Lower leg skin (tissue), 3 donors: Measurements from ENCODE around the gene HBA1.
"Not testable (repeated sequence)": the region's sequence is repeated elsewhere in the genome, so short reads cannot be mapped to it uniquely, and the experiment has no call there.

Experiments used
- POLR2A ChIP-seq, 2 donors: fragments of 450-650 bp; IDR thresholded peaks; one replicate each; pipeline ENCODE4 v1.6.1; 2016 to 2017; ENCODE audit warnings: antibody characterized with exemption in 2 of 2, mild to moderate bottlenecking in 1 of 2, moderate library complexity in 1 of 2
- TF ChIP-seq, protein P1 (sequence below), 3 donors: fragments of 450-650 bp; IDR thresholded peaks; one replicate each; pipeline ENCODE4 v1.5.1; 2016; ENCODE audit warnings: antibody characterized with exemption in 3 of 3, mild to moderate bottlenecking in 3 of 3, moderate library complexity in 2 of 3

DNA sequence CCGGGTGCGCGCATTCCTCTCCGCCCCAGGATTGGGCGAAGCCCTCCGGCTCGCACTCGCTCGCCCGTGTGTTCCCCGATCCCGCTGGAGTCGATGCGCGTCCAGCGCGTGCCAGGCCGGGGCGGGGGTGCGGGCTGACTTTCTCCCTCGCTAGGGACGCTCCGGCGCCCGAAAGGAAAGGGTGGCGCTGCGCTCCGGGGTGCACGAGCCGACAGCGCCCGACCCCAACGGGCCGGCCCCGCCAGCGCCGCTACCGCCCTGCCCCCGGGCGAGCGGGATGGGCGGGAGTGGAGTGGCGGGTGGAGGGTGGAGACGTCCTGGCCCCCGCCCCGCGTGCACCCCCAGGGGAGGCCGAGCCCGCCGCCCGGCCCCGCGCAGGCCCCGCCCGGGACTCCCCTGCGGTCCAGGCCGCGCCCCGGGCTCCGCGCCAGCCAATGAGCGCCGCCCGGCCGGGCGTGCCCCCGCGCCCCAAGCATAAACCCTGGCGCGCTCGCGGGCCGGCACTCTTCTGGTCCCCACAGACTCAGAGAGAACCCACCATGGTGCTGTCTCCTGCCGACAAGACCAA lies 4.0 kb upstream of the HBA1 start, which contains the start of gene HBA2:
- TF ChIP-seq POLR2A (IDR thresholded peaks at IDR 0.05), result not testable (repeated sequence)
- TF ChIP-seq, protein P1, sequence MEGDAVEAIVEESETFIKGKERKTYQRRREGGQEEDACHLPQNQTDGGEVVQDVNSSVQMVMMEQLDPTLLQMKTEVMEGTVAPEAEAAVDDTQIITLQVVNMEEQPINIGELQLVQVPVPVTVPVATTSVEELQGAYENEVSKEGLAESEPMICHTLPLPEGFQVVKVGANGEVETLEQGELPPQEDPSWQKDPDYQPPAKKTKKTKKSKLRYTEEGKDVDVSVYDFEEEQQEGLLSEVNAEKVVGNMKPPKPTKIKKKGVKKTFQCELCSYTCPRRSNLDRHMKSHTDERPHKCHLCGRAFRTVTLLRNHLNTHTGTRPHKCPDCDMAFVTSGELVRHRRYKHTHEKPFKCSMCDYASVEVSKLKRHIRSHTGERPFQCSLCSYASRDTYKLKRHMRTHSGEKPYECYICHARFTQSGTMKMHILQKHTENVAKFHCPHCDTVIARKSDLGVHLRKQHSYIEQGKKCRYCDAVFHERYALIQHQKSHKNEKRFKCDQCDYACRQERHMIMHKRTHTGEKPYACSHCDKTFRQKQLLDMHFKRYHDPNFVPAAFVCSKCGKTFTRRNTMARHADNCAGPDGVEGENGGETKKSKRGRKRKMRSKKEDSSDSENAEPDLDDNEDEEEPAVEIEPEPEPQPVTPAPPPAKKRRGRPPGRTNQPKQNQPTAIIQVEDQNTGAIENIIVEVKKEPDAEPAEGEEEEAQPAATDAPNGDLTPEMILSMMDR (IDR thresholded peaks at IDR 0.05), result not testable (repeated sequence)
